ENCODE measurements around the gene RAB40A. TPM values are rescaled to one million over a fixed set of nuclear protein-coding genes. Genes with fewer than 3 reads are reported as not detected.
A peak's percentile ranks its signal among the peaks of the same experiment; 100 is the strongest.

The RAB40A gene
- total and polyA plus RNA-seq, 4 donors: 0.03 to 0.33 (median 0.07) TPM

DNA sequence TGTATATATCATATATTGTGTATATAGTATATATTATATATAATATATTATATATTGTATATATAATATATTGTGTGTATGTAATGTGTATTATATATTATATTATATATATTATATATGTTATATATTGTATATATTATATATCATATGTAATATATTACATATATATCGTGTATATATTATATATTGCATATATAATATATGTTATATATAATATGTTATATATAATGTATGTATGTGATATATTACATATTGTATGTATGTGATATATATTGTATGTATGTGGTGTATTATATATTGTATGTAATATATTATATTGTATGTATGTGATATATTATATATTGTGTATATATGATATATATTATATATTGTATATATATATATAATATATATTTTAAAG lies 30.5 kb downstream of the RAB40A start (continued):
- TF ChIP-seq, protein P1, sequence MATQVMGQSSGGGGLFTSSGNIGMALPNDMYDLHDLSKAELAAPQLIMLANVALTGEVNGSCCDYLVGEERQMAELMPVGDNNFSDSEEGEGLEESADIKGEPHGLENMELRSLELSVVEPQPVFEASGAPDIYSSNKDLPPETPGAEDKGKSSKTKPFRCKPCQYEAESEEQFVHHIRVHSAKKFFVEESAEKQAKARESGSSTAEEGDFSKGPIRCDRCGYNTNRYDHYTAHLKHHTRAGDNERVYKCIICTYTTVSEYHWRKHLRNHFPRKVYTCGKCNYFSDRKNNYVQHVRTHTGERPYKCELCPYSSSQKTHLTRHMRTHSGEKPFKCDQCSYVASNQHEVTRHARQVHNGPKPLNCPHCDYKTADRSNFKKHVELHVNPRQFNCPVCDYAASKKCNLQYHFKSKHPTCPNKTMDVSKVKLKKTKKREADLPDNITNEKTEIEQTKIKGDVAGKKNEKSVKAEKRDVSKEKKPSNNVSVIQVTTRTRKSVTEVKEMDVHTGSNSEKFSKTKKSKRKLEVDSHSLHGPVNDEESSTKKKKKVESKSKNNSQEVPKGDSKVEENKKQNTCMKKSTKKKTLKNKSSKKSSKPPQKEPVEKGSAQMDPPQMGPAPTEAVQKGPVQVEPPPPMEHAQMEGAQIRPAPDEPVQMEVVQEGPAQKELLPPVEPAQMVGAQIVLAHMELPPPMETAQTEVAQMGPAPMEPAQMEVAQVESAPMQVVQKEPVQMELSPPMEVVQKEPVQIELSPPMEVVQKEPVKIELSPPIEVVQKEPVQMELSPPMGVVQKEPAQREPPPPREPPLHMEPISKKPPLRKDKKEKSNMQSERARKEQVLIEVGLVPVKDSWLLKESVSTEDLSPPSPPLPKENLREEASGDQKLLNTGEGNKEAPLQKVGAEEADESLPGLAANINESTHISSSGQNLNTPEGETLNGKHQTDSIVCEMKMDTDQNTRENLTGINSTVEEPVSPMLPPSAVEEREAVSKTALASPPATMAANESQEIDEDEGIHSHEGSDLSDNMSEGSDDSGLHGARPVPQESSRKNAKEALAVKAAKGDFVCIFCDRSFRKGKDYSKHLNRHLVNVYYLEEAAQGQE (IDR thresholded peaks at IDR 0.05): no peak
- TF ChIP-seq RXRA (IDR thresholded peaks at IDR 0.05) (no peak), GABPA (IDR thresholded peaks at IDR 0.05 in 1 of 2, conservative IDR thresholded peaks at IDR 0.05 in 1 of 2) (no peak), SP1 (IDR thresholded peaks at IDR 0.05) (no peak), FOXA1 (IDR thresholded peaks at IDR 0.05) (no peak), JUND (IDR thresholded peaks at IDR 0.05) (no peak)

DNA sequence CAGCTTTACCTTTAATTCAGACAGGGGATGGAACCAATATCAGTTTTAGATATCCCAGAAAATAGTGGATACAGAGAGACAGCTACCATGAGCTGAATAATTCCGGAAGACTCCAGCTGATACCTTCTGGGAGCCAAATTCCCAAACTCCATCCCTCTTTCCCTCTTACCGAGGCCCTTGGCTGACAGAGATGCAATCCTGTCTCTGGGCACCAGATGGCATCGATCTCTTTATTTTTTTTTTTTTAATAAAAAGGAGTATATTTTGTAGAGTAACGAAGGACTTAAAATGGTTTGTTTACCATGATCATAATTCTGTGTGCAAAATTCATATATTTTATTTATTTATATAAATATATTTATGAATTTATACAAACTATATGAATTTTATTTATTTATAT lies 31.0 kb downstream of the RAB40A start:
- no peak overlapping the region for H3K4me3 ChIP-seq (ENCODE audit: low read depth in 1 of 3, low read length in 3 of 3)
- H3K4me1 ChIP-seq (ENCODE audit: control insufficient read depth in 4 of 4, insufficient read depth in 4 of 4, low read length in 3 of 4): peaks cover 0 to 2% (median 0%) of the 10 kb centered on the region in 4 donors
- DNase-seq (ENCODE audit: low spot score): no peak
- no peaks in the 10 kb centered on the region for H3K36me3 ChIP-seq (ENCODE audit: control insufficient read depth in 4 of 4, insufficient read depth in 3 of 4, low read depth in 1 of 4, low read length in 3 of 4)
- no peak for TF ChIP-seq FOXA1 (IDR thresholded peaks at IDR 0.05)
- no peak for TF ChIP-seq SP1 (IDR thresholded peaks at IDR 0.05)
- TF ChIP-seq, protein P2, sequence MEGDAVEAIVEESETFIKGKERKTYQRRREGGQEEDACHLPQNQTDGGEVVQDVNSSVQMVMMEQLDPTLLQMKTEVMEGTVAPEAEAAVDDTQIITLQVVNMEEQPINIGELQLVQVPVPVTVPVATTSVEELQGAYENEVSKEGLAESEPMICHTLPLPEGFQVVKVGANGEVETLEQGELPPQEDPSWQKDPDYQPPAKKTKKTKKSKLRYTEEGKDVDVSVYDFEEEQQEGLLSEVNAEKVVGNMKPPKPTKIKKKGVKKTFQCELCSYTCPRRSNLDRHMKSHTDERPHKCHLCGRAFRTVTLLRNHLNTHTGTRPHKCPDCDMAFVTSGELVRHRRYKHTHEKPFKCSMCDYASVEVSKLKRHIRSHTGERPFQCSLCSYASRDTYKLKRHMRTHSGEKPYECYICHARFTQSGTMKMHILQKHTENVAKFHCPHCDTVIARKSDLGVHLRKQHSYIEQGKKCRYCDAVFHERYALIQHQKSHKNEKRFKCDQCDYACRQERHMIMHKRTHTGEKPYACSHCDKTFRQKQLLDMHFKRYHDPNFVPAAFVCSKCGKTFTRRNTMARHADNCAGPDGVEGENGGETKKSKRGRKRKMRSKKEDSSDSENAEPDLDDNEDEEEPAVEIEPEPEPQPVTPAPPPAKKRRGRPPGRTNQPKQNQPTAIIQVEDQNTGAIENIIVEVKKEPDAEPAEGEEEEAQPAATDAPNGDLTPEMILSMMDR (IDR thresholded peaks at IDR 0.05; ENCODE audit: low read depth, low read length, missing input control): peak; percentile 35
- TF ChIP-seq RAD21 (IDR thresholded peaks at IDR 0.05): peak; percentile 12 to 48
- TF ChIP-seq RXRA (IDR thresholded peaks at IDR 0.05): no peak
- TF ChIP-seq, protein P3, sequence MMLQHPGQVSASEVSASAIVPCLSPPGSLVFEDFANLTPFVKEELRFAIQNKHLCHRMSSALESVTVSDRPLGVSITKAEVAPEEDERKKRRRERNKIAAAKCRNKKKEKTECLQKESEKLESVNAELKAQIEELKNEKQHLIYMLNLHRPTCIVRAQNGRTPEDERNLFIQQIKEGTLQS (IDR thresholded peaks at IDR 0.05): no peak
- no peak for TF ChIP-seq HNF4G (IDR thresholded peaks at IDR 0.05)
- no peak for TF ChIP-seq GABPA (IDR thresholded peaks at IDR 0.05 in 1 of 2, conservative IDR thresholded peaks at IDR 0.05 in 1 of 2)
- TF ChIP-seq, protein P4, sequence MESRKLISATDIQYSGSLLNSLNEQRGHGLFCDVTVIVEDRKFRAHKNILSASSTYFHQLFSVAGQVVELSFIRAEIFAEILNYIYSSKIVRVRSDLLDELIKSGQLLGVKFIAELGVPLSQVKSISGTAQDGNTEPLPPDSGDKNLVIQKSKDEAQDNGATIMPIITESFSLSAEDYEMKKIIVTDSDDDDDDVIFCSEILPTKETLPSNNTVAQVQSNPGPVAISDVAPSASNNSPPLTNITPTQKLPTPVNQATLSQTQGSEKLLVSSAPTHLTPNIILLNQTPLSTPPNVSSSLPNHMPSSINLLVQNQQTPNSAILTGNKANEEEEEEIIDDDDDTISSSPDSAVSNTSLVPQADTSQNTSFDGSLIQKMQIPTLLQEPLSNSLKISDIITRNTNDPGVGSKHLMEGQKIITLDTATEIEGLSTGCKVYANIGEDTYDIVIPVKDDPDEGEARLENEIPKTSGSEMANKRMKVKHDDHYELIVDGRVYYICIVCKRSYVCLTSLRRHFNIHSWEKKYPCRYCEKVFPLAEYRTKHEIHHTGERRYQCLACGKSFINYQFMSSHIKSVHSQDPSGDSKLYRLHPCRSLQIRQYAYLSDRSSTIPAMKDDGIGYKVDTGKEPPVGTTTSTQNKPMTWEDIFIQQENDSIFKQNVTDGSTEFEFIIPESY (IDR thresholded peaks at IDR 0.05): no peak
- no peak for TF ChIP-seq EGR1 (IDR thresholded peaks at IDR 0.05; ENCODE audit: low read depth in 2 of 2)
- TF ChIP-seq HNF4A (conservative IDR thresholded peaks at IDR 0.05): no peak
- TF ChIP-seq, protein P5, sequence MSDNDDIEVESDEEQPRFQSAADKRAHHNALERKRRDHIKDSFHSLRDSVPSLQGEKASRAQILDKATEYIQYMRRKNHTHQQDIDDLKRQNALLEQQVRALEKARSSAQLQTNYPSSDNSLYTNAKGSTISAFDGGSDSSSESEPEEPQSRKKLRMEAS (IDR thresholded peaks at IDR 0.05): no peak
- TF ChIP-seq FOXA2 (IDR thresholded peaks at IDR 0.05): no peak
- no peak for TF ChIP-seq JUND (IDR thresholded peaks at IDR 0.05)
- H3K27me3 ChIP-seq (ENCODE audit: control insufficient read depth in 4 of 4, insufficient read depth in 4 of 4, low read length in 3 of 4): no peaks in the 10 kb centered on the region
- no peak overlapping the region for H3K9ac ChIP-seq (ENCODE audit: low read depth in 1 of 2, low read length in 2 of 2)
- no peaks in the 10 kb centered on the region for H3K9me3 ChIP-seq (ENCODE audit: control insufficient read depth in 4 of 4, low read length in 3 of 4)
- 30% methylated on average over 4 of the region's 4 CpGs for WGBS
- H3K27ac ChIP-seq (ENCODE audit: low read depth in 1 of 2, low read length in 2 of 2): no peak overlapping the region

All from liver (tissue), 9 donors.